ENCODE results near the gene NAALADL2. TPM values are rescaled to one million over a fixed set of nuclear protein-coding genes. Genes with fewer than 3 reads are reported as not detected.
"Not testable (repeated sequence)": the region's sequence is repeated elsewhere in the genome, so short reads cannot be mapped to it uniquely, and the experiment has no call there.

Gene NAALADL2
- total RNA-seq, 1 donor: 23.5 TPM

GRCh38 chr3:175417426-175417825 is 558.3 kb downstream of the NAALADL2 start:
- Histone ChIP-seq H3K27ac (ENCODE audit: low read depth, low read length) (no peak overlapping the region), H3K27me3 (ENCODE audit: insufficient read depth, low read length) (no peaks in the 10 kb centered on the region), H3K4me3 (ENCODE audit: insufficient read depth, low read length) (no peak overlapping the region), H3K36me3 (ENCODE audit: insufficient read depth, low read length) (no peaks in the 10 kb centered on the region), H2AFZ (ENCODE audit: low read length) (no peak overlapping the region), H4K20me1 (ENCODE audit: insufficient read depth, low read length) (no peaks in the 10 kb centered on the region), H3K4me2 (ENCODE audit: insufficient read depth, low read length) (no peak overlapping the region), H3K9me3 (ENCODE audit: low read depth, low read length) (no peaks in the 10 kb centered on the region), H3K79me2 (ENCODE audit: insufficient read depth, low read length) (no peaks in the 10 kb centered on the region), H3K4me1 (ENCODE audit: insufficient read depth, low read length) (no peaks in the 10 kb centered on the region)
- TF ChIP-seq CTCF (IDR thresholded peaks at IDR 0.05; ENCODE audit: extremely low read depth, low read depth, low read length): no peak
- DNase-seq (ENCODE audit: insufficient read length, low spot score, missing footprints): no peak

GRCh38 chr3:175421902-175422301 is 562.8 kb downstream of the NAALADL2 start:
- Histone ChIP-seq H3K36me3 (ENCODE audit: insufficient read depth, low read length) (no peaks in the 10 kb centered on the region), H3K27me3 (ENCODE audit: insufficient read depth, low read length) (no peaks in the 10 kb centered on the region), H4K20me1 (ENCODE audit: insufficient read depth, low read length) (no peaks in the 10 kb centered on the region), H3K79me2 (ENCODE audit: insufficient read depth, low read length) (no peaks in the 10 kb centered on the region), H3K9me3 (ENCODE audit: low read depth, low read length) (no peaks in the 10 kb centered on the region), H3K4me2 (ENCODE audit: insufficient read depth, low read length) (no peak overlapping the region), H3K4me1 (ENCODE audit: insufficient read depth, low read length) (no peaks in the 10 kb centered on the region), H3K27ac (ENCODE audit: low read depth, low read length) (no peak overlapping the region), H3K4me3 (ENCODE audit: insufficient read depth, low read length) (no peak overlapping the region), H2AFZ (ENCODE audit: low read length) (peak overlapping the region; percentile 60)
- TF ChIP-seq CTCF (IDR thresholded peaks at IDR 0.05; ENCODE audit: extremely low read depth, low read depth, low read length): no peak
- DNase-seq (ENCODE audit: insufficient read length, low spot score, missing footprints): peak; percentile 29

GRCh38 chr3:175422744-175423143 is 563.6 kb downstream of the NAALADL2 start:
- no peak for DNase-seq (ENCODE audit: insufficient read length, low spot score, missing footprints)
- Histone ChIP-seq H3K9me3 (ENCODE audit: low read depth, low read length) (no peaks in the 10 kb centered on the region), H3K4me3 (ENCODE audit: insufficient read depth, low read length) (no peak overlapping the region), H3K4me2 (ENCODE audit: insufficient read depth, low read length) (no peak overlapping the region), H3K36me3 (ENCODE audit: insufficient read depth, low read length) (no peaks in the 10 kb centered on the region), H3K27ac (ENCODE audit: low read depth, low read length) (no peak overlapping the region), H2AFZ (ENCODE audit: low read length) (no peak overlapping the region), H3K4me1 (ENCODE audit: insufficient read depth, low read length) (no peaks in the 10 kb centered on the region), H4K20me1 (ENCODE audit: insufficient read depth, low read length) (no peaks in the 10 kb centered on the region), H3K79me2 (ENCODE audit: insufficient read depth, low read length) (no peaks in the 10 kb centered on the region), H3K27me3 (ENCODE audit: insufficient read depth, low read length) (no peaks in the 10 kb centered on the region)
- no peak for TF ChIP-seq CTCF (IDR thresholded peaks at IDR 0.05; ENCODE audit: extremely low read depth, low read depth, low read length)

GRCh38 chr3:175423848-175424247 is 564.7 kb downstream of the NAALADL2 start:
- not testable (repeated sequence) for H4K20me1 ChIP-seq (ENCODE audit: insufficient read depth, low read length); H3K27me3 ChIP-seq (ENCODE audit: insufficient read depth, low read length); H3K4me2 ChIP-seq (ENCODE audit: insufficient read depth, low read length); H3K4me3 ChIP-seq (ENCODE audit: insufficient read depth, low read length); H3K36me3 ChIP-seq (ENCODE audit: insufficient read depth, low read length); H3K9me3 ChIP-seq (ENCODE audit: low read depth, low read length); H3K4me1 ChIP-seq (ENCODE audit: insufficient read depth, low read length); H3K27ac ChIP-seq (ENCODE audit: low read depth, low read length); DNase-seq (ENCODE audit: insufficient read length, low spot score, missing footprints); H3K79me2 ChIP-seq (ENCODE audit: insufficient read depth, low read length); H2AFZ ChIP-seq (ENCODE audit: low read length)

All from osteoblast (primary cell).